Renal cortex interstitium (tissue), 11 donors: Measurements from ENCODE around the gene CDYL2. TPM values are rescaled to one million over a fixed set of nuclear protein-coding genes. Genes with fewer than 3 reads are reported as not detected.

Experiments used
- DNase-seq, 11 donors: peaks; one replicate each; pipeline ENCODE4 v3.0.0-alpha.2; 2013; ENCODE audit warnings: low read depth in 9 of 11, low spot score in 4 of 11; ENCODE audit errors: extremely low read depth in 1 of 11
- polyA plus RNA-seq, 3 donors: library from polyadenylated mRNA; unstranded; fragments of 120-200 nt; gene quantifications; one replicate each; pipeline ENCODE4 v1.2.1, GENCODE V29; 2013; ENCODE audit not compliant: insufficient read length in 3 of 3

Gene CDYL2
- polyA plus RNA-seq, 3 donors, result 6.3 to 8.0 (median 7.7) TPM

GRCh38 chr16:80691111-80691741, 113.2 kb downstream of the CDYL2 start:
- DNase-seq, result no peak

GRCh38 chr16:80689487-80689886, 114.9 kb downstream of the CDYL2 start:
- no peak for DNase-seq

GRCh38 chr16:80687606-80688005, 116.8 kb downstream of the CDYL2 start:
- DNase-seq, result no peak

GRCh38 chr16:80684906-80685305, 119.5 kb downstream of the CDYL2 start:
- no peak for DNase-seq

GRCh38 chr16:80684136-80684765, 120.1 kb downstream of the CDYL2 start:
- DNase-seq, result no peak

- no peak for DNase-seq
Observed at GRCh38 chr16:80683646-80684045, 120.8 kb downstream of the CDYL2 start.

GRCh38 chr16:80682421-80683070, 121.9 kb downstream of the CDYL2 start:
- no peak for DNase-seq

GRCh38 chr16:80681436-80681835, 123.0 kb downstream of the CDYL2 start:
- DNase-seq, result no peak

GRCh38 chr16:80680839-80681238, 123.6 kb downstream of the CDYL2 start:
- DNase-seq, result no peak

GRCh38 chr16:80680046-80680445, 124.4 kb downstream of the CDYL2 start:
- DNase-seq, result no peak

GRCh38 chr16:80674884-80675283, 129.5 kb downstream of the CDYL2 start:
- no peak for DNase-seq

- no peak for DNase-seq
Observed at GRCh38 chr16:80672379-80672778, 132.0 kb downstream of the CDYL2 start.

- DNase-seq, result no peak
Observed at GRCh38 chr16:80671281-80671849, 133.0 kb downstream of the CDYL2 start.

- DNase-seq, result no peak
Observed at GRCh38 chr16:80670170-80670865, 134.1 kb downstream of the CDYL2 start.

- DNase-seq, result no peak
Observed at GRCh38 chr16:80669673-80670072, 134.7 kb downstream of the CDYL2 start.

- DNase-seq, result no peak
Observed at GRCh38 chr16:80667925-80668324, 136.5 kb downstream of the CDYL2 start.

- DNase-seq, result no peak
Observed at GRCh38 chr16:80667251-80667560, 137.2 kb downstream of the CDYL2 start.

- DNase-seq, result peak in 2 of 11 donors; percentile 8 to 20
Observed at GRCh38 chr16:80666378-80667250, 137.8 kb downstream of the CDYL2 start.

GRCh38 chr16:80665356-80665755, 139.0 kb downstream of the CDYL2 start:
- DNase-seq, result no peak
